GM23338 (cell line): ENCODE data around the gene GALNT14. TPM values are rescaled to one million over a fixed set of nuclear protein-coding genes. Genes with fewer than 3 reads are reported as not detected.

Source experiments
- CREB1 ChIP-seq: fragments of 250-450 bp; sonication (Bioruptor Pico); IDR thresholded peaks from 2 replicates; pipeline ENCODE4 v1.5.0; 2020; ENCODE audit warnings: low read depth, mild to moderate bottlenecking, moderate library complexity
- EZH2 ChIP-seq: fragments of 200-600 bp; sonication (generic); IDR thresholded peaks from one replicate; pipeline ENCODE4 v1.8.0; 2017; ENCODE audit warnings: antibody characterized with exemption, mild to moderate bottlenecking, low read depth; ENCODE audit not compliant: unreplicated experiment
- JUNB ChIP-seq: IDR thresholded peaks from one replicate; pipeline ENCODE4 v1.6.1; 2016; ENCODE audit warnings: antibody characterized with exemption; ENCODE audit not compliant: unreplicated experiment
- POLR2AphosphoS5 ChIP-seq: IDR thresholded peaks from 2 replicates; pipeline ENCODE4 v1.6.1; 2016; ENCODE audit warnings: antibody characterized with exemption, low read depth
- STAT1 ChIP-seq: IDR thresholded peaks from one replicate; pipeline ENCODE4 v1.6.1; 2016; ENCODE audit warnings: antibody characterized with exemption; ENCODE audit not compliant: unreplicated experiment
- ZNF331 ChIP-seq: fragments of 250-450 bp; sonication (Bioruptor Pico); IDR thresholded peaks from 2 replicates; pipeline ENCODE4 v1.5.0; 2020; ENCODE audit warnings: low read depth, mild to moderate bottlenecking, moderate library complexity
- polyA plus RNA-seq: library from polyadenylated mRNA; unstranded; fragments of >200 nt; fragmentation: Nextera tagmentation; extraction: Ambion mirVana; gene quantifications from 2 replicates; pipeline ENCODE4 v1.2.1, GENCODE V29; 2016
- total RNA-seq: library from RNA; depleted of rRNA; stranded (reverse); fragments of >200 nt; shearing (Covaris generic); gene quantifications from 2 replicates; pipeline ENCODE4 v1.2.3, GENCODE V29; 2014
- TF ChIP-seq, protein P1 (sequence below): fragments of 250-450 bp; sonication (Bioruptor Pico); IDR thresholded peaks from 2 replicates; pipeline ENCODE4 v1.5.0; 2020; ENCODE audit warnings: mild to moderate bottlenecking, moderate library complexity
- TF ChIP-seq, protein P2 (sequence below): IDR thresholded peaks from one replicate; pipeline ENCODE4 v1.6.1; 2018; ENCODE audit warnings: antibody characterized with exemption; ENCODE audit not compliant: unreplicated experiment

Gene GALNT14
- total and polyA plus RNA-seq, 2 experiments from 2014 or later = 5.4 to 7.7 TPM

DNA sequence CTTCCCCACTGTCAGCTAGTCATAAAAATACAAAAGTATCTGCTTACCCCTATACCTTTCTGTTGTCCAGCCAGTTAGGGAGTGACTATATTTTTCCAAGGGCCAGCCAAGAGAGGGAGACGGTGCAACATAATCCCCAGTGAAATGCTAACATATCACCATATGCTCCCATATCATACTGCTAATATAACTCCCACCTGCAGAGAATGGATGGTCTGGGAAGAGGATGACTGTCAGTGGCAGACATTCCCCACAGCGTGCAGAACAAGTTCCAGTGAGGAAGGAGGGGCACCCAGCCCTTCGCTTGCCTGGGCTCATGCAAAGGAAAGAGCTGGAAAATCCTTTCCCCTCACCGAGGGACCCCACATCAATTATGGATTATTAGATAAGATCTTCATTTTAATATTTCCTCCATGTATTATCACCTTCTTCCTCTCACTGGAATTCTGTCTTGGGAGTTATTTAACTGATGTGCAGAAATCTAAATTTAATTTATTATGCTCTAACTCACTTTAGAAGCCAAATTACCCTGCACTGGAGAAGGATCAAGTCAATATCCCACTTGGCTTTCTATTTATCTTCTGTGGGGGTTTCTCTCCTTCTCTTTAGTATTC is 135.6 kb downstream of the GALNT14 start (continued):
- TF ChIP-seq, protein P1, sequence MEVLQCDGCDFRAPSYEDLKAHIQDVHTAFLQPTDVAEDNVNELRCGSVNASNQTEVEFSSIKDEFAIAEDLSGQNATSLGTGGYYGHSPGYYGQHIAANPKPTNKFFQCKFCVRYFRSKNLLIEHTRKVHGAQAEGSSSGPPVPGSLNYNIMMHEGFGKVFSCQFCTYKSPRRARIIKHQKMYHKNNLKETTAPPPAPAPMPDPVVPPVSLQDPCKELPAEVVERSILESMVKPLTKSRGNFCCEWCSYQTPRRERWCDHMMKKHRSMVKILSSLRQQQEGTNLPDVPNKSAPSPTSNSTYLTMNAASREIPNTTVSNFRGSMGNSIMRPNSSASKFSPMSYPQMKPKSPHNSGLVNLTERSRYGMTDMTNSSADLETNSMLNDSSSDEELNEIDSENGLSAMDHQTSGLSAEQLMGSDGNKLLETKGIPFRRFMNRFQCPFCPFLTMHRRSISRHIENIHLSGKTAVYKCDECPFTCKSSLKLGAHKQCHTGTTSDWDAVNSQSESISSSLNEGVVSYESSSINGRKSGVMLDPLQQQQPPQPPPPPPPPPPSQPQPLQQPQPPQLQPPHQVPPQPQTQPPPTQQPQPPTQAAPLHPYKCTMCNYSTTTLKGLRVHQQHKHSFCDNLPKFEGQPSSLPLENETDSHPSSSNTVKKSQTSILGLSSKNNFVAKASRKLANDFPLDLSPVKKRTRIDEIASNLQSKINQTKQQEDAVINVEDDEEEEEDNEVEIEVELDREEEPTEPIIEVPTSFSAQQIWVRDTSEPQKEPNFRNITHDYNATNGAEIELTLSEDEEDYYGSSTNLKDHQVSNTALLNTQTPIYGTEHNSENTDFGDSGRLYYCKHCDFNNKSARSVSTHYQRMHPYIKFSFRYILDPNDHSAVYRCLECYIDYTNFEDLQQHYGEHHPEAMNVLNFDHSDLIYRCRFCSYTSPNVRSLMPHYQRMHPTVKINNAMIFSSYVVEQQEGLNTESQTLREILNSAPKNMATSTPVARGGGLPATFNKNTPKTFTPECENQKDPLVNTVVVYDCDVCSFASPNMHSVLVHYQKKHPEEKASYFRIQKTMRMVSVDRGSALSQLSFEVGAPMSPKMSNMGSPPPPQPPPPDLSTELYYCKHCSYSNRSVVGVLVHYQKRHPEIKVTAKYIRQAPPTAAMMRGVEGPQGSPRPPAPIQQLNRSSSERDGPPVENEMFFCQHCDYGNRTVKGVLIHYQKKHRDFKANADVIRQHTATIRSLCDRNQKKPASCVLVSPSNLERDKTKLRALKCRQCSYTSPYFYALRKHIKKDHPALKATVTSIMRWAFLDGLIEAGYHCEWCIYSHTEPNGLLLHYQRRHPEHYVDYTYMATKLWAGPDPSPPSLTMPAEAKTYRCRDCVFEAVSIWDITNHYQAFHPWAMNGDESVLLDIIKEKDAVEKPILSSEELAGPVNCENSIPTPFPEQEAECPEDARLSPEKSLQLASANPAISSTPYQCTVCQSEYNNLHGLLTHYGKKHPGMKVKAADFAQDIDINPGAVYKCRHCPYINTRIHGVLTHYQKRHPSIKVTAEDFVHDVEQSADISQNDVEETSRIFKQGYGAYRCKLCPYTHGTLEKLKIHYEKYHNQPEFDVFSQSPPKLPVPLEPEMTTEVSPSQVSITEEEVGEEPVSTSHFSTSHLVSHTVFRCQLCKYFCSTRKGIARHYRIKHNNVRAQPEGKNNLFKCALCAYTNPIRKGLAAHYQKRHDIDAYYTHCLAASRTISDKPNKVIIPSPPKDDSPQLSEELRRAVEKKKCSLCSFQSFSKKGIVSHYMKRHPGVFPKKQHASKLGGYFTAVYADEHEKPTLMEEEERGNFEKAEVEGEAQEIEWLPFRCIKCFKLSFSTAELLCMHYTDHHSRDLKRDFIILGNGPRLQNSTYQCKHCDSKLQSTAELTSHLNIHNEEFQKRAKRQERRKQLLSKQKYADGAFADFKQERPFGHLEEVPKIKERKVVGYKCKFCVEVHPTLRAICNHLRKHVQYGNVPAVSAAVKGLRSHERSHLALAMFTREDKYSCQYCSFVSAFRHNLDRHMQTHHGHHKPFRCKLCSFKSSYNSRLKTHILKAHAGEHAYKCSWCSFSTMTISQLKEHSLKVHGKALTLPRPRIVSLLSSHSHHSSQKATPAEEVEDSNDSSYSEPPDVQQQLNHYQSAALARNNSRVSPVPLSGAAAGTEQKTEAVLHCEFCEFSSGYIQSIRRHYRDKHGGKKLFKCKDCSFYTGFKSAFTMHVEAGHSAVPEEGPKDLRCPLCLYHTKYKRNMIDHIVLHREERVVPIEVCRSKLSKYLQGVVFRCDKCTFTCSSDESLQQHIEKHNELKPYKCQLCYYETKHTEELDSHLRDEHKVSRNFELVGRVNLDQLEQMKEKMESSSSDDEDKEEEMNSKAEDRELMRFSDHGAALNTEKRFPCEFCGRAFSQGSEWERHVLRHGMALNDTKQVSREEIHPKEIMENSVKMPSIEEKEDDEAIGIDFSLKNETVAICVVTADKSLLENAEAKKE = no peak
- no peak for TF ChIP-seq STAT1
- TF ChIP-seq POLR2AphosphoS5 = no peak
- TF ChIP-seq EZH2 = no peak
- no peak for TF ChIP-seq ZNF331 (CRISPR knock-in tag)
- no peak for TF ChIP-seq CREB1 (CRISPR knock-in tag)
- no peak for TF ChIP-seq JUNB
- TF ChIP-seq, protein P2, sequence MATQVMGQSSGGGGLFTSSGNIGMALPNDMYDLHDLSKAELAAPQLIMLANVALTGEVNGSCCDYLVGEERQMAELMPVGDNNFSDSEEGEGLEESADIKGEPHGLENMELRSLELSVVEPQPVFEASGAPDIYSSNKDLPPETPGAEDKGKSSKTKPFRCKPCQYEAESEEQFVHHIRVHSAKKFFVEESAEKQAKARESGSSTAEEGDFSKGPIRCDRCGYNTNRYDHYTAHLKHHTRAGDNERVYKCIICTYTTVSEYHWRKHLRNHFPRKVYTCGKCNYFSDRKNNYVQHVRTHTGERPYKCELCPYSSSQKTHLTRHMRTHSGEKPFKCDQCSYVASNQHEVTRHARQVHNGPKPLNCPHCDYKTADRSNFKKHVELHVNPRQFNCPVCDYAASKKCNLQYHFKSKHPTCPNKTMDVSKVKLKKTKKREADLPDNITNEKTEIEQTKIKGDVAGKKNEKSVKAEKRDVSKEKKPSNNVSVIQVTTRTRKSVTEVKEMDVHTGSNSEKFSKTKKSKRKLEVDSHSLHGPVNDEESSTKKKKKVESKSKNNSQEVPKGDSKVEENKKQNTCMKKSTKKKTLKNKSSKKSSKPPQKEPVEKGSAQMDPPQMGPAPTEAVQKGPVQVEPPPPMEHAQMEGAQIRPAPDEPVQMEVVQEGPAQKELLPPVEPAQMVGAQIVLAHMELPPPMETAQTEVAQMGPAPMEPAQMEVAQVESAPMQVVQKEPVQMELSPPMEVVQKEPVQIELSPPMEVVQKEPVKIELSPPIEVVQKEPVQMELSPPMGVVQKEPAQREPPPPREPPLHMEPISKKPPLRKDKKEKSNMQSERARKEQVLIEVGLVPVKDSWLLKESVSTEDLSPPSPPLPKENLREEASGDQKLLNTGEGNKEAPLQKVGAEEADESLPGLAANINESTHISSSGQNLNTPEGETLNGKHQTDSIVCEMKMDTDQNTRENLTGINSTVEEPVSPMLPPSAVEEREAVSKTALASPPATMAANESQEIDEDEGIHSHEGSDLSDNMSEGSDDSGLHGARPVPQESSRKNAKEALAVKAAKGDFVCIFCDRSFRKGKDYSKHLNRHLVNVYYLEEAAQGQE = no peak
